K562 (cell line): Measurements from ENCODE around the gene C1R. TPM values are rescaled to one million over a fixed set of nuclear protein-coding genes. Genes with fewer than 3 reads are reported as not detected.

ENCODE experiments used
- ARID2 ChIP-seq: fragments of 450-650 bp; IDR thresholded peaks from 2 replicates; pipeline ENCODE4 v1.6.1; 2017; ENCODE audit warnings: antibody characterized with exemption, mild to moderate bottlenecking
- CXXC5 ChIP-seq: fragments of 250-450 bp; sonication (Bioruptor Pico); IDR thresholded peaks from 2 replicates; pipeline ENCODE4 v1.8.0; 2022; ENCODE audit warnings: inconsistent platforms, mild to moderate bottlenecking, moderate library complexity
- ETV1 ChIP-seq: fragments of 450-650 bp; conservative IDR thresholded peaks from 2 replicates; pipeline ENCODE4 v1.6.1; 2016; ENCODE audit warnings: missing genetic modification characterization, control low read depth, low read depth, missing compliant biosample characterization
- GATA2 ChIP-seq: sonication (generic); formaldehyde crosslinking; IDR thresholded peaks from 2 replicates; pipeline ENCODE4 v1.4.0; 2020; ENCODE audit warnings: mild to moderate bottlenecking, missing genetic modification reagents
- JUND ChIP-seq, 2 experiments: IDR thresholded peaks; 2 replicates in 1 of 2; 3 replicates in 1 of 2; pipeline ENCODE4 v1.6.1; 2011; ENCODE audit warnings: borderline replicate concordance in 2 of 2, low read depth in 2 of 2, low read length in 2 of 2, improper control_type of control experiment in 1 of 2, missing biosample characterization in 1 of 2, missing genetic modification characterization in 1 of 2, missing genetic modification reagents in 1 of 2
- KLF6 ChIP-seq: fragments of 250-450 bp; sonication (Bioruptor Pico); IDR thresholded peaks from 2 replicates; pipeline ENCODE4 v1.4.0; 2020; ENCODE audit warnings: mild to moderate bottlenecking, moderate library complexity, borderline replicate concordance
- MYC ChIP-seq, 2 experiments: fragments of 250-450 bp in 1 of 2; sonication (Bioruptor Pico) in 1 of 2; IDR thresholded peaks; 2 replicates each; pipeline versions ENCODE4 v1.5.1 to v1.6.1; 2012 to 2021; ENCODE audit warnings: low read depth in 2 of 2, borderline replicate concordance in 1 of 2, improper control_type of control experiment in 1 of 2, low read length in 1 of 2, mild to moderate bottlenecking in 1 of 2, moderate library complexity in 1 of 2
- MYNN ChIP-seq, 2 experiments: sonication (generic); formaldehyde crosslinking in 1 of 2; IDR thresholded peaks; 2 replicates each; pipeline versions ENCODE4 v1.5.0 to v1.6.1; 2016 to 2020; ENCODE audit warnings: antibody characterized with exemption in 1 of 2, missing genetic modification reagents in 1 of 2
- SMAD3 ChIP-seq: fragments of 450-650 bp; formaldehyde crosslinking; conservative IDR thresholded peaks from 2 replicates; pipeline ENCODE4 v1.4.0; 2020; ENCODE audit warnings: mild to moderate bottlenecking
- SNRNP70 ChIP-seq: fragments of 200-400 bp; formaldehyde crosslinking; optimal IDR thresholded peaks from 2 replicates; pipeline ENCODE3; 2017; ENCODE audit warnings: low read depth, low read length
- TAF15 ChIP-seq: fragments of 200-400 bp; formaldehyde crosslinking; IDR thresholded peaks from 2 replicates; pipeline ENCODE4 v1.6.1; 2017; ENCODE audit warnings: mild to moderate bottlenecking, low read depth, low read length, moderate library complexity
- TEAD4 ChIP-seq, 2 experiments: sonication (generic) in 1 of 2; formaldehyde crosslinking in 1 of 2; IDR thresholded peaks; 2 replicates each; pipeline versions ENCODE4 v1.6.1 to v1.8.0; 2012 to 2022; ENCODE audit warnings: borderline replicate concordance in 1 of 2, inconsistent platforms in 1 of 2, low read length in 1 of 2, mild to moderate bottlenecking in 1 of 2, missing genetic modification reagents in 1 of 2
- polyA plus RNA-seq, 8 experiments: library from polyadenylated mRNA; depleted of rRNA in 4 of 8; stranded (reverse) in 5 of 8; unstranded in 3 of 8; fragments of >200 nt; fragmentation: Nextera tagmentation in 2 of 8; fragmentation: Illumina TruSeq in 1 of 8; extraction: Ambion mirVana in 2 of 8; extraction: Trizol in 1 of 8; gene quantifications; 2 replicates each; pipeline versions ENCODE4 v1.2.1 to v1.2.3, GENCODE V29; 2011 to 2014; ENCODE audit warnings: inconsistent platforms in 1 of 8, missing spikeins in 1 of 8
- total RNA-seq, 7 experiments: library from RNA; depleted of rRNA in 6 of 7; stranded (reverse); fragments of >200 nt in 6 of 7; fragmentation: Illumina TruSeq in 2 of 7; extraction: Trizol in 2 of 7; gene quantifications; 2 replicates each; pipeline versions ENCODE4 v1.2.1 to v1.2.3, GENCODE V29; 2011 to 2021; ENCODE audit warnings: low replicate concordance in 1 of 7
- TF ChIP-seq, protein P1 (sequence below): fragments of 250-450 bp; sonication (Bioruptor Pico); IDR thresholded peaks from 2 replicates; pipeline ENCODE4 v1.5.0; 2020; ENCODE audit warnings: mild to moderate bottlenecking
- TF ChIP-seq, protein P2 (sequence below): sonication (generic); formaldehyde crosslinking; IDR thresholded peaks from 2 replicates; pipeline ENCODE4 v1.8.0; 2022; ENCODE audit warnings: mild to moderate bottlenecking, missing genetic modification reagents
- TF ChIP-seq, protein P3 (sequence below): fragments of 250-450 bp; sonication (Bioruptor Pico); IDR thresholded peaks from 2 replicates; pipeline ENCODE4 v1.5.0; 2022; ENCODE audit warnings: mild to moderate bottlenecking
- TF ChIP-seq, protein P4 (sequence below): fragments of 450-650 bp; IDR thresholded peaks from 2 replicates; pipeline ENCODE4 v1.6.1; 2017; ENCODE audit warnings: antibody characterized with exemption, mild to moderate bottlenecking

Gene C1R
- total and polyA plus RNA-seq, 9 of the 15 experiments (the other 6 are each of a cell fraction or from before 2014, with no cell fraction given): 0.07 to 1.0 (median 0.33) TPM; not detected in 1

DNA sequence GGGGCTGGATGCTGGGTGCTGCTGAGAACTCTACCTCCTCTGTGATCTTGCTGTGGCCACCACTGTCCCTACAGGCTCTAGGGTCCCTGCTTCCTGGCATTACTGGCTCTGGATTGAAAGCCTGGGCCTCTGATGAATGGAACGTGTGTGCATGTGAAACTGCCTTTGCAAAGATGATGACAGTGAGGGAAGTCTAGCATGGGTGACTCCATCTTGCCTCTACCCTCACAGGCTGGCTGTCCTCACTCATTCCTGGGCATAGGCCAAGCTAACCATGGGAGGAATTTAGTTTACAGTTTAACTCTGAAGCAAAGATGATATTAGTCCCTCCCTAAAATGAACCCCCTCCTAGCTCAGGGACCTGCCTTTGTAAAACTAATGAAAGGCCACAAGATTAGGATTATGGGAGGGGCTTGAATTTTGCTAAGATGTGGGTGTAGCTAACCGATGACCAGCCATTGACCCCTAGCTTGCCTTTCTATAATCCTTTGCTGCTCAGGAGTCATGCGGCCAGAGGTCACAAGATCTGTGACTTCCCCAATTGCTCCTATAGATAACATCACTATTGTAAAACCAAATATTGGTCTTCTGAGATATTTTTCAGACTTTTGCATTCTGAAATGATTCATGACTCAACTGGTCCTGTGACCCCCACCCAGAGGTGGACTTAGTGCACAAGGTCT, 33.9 kb downstream of the C1R start (continued):
- TF ChIP-seq MYC (IDR thresholded peaks at IDR 0.05; ENCODE audit: low read depth, low read length) (no peak), MYC (CRISPR knock-in tag; IDR thresholded peaks at IDR 0.05; ENCODE audit: borderline replicate concordance, low read depth) (peak; percentile 86), ETV1 (peak; percentile 53), TEAD4 (IDR thresholded peaks at IDR 0.05; ENCODE audit: low read length) (no peak), TEAD4 (CRISPR knock-in tag; IDR thresholded peaks at IDR 0.05; ENCODE audit: borderline replicate concordance) (no peak), ARID2 (no peak), SMAD3 (CRISPR knock-in tag) (peak; percentile 91), TAF15 (no peak), KLF6 (CRISPR knock-in tag) (peak; percentile 94), CXXC5 (CRISPR knock-in tag) (peak; percentile 64), SNRNP70 (no peak), JUND (IDR thresholded peaks at IDR 0.05; ENCODE audit: borderline replicate concordance, low read depth, low read length) (no peak), JUND (tag; IDR thresholded peaks at IDR 0.05; ENCODE audit: borderline replicate concordance, low read depth, low read length) (no peak), MYNN (IDR thresholded peaks at IDR 0.05) (no peak), MYNN (CRISPR knock-in tag; IDR thresholded peaks at IDR 0.05) (no peak), GATA2 (CRISPR knock-in tag) (no peak)
- TF ChIP-seq, protein P1, sequence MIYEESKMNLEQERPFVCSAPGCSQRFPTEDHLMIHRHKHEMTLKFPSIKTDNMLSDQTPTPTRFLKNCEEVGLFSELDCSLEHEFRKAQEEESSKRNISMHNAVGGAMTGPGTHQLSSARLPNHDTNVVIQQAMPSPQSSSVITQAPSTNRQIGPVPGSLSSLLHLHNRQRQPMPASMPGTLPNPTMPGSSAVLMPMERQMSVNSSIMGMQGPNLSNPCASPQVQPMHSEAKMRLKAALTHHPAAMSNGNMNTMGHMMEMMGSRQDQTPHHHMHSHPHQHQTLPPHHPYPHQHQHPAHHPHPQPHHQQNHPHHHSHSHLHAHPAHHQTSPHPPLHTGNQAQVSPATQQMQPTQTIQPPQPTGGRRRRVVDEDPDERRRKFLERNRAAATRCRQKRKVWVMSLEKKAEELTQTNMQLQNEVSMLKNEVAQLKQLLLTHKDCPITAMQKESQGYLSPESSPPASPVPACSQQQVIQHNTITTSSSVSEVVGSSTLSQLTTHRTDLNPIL (CRISPR knock-in tag): peak; percentile 84
- TF ChIP-seq, protein P2, sequence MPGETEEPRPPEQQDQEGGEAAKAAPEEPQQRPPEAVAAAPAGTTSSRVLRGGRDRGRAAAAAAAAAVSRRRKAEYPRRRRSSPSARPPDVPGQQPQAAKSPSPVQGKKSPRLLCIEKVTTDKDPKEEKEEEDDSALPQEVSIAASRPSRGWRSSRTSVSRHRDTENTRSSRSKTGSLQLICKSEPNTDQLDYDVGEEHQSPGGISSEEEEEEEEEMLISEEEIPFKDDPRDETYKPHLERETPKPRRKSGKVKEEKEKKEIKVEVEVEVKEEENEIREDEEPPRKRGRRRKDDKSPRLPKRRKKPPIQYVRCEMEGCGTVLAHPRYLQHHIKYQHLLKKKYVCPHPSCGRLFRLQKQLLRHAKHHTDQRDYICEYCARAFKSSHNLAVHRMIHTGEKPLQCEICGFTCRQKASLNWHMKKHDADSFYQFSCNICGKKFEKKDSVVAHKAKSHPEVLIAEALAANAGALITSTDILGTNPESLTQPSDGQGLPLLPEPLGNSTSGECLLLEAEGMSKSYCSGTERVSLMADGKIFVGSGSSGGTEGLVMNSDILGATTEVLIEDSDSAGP (CRISPR knock-in tag): no peak
- TF ChIP-seq, protein P3, sequence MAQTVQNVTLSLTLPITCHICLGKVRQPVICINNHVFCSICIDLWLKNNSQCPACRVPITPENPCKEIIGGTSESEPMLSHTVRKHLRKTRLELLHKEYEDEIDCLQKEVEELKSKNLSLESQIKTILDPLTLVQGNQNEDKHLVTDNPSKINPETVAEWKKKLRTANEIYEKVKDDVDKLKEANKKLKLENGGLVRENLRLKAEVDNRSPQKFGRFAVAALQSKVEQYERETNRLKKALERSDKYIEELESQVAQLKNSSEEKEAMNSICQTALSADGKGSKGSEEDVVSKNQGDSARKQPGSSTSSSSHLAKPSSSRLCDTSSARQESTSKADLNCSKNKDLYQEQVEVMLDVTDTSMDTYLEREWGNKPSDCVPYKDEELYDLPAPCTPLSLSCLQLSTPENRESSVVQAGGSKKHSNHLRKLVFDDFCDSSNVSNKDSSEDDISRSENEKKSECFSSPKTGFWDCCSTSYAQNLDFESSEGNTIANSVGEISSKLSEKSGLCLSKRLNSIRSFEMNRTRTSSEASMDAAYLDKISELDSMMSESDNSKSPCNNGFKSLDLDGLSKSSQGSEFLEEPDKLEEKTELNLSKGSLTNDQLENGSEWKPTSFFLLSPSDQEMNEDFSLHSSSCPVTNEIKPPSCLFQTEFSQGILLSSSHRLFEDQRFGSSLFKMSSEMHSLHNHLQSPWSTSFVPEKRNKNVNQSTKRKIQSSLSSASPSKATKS: peak; percentile 82
- TF ChIP-seq, protein P4, sequence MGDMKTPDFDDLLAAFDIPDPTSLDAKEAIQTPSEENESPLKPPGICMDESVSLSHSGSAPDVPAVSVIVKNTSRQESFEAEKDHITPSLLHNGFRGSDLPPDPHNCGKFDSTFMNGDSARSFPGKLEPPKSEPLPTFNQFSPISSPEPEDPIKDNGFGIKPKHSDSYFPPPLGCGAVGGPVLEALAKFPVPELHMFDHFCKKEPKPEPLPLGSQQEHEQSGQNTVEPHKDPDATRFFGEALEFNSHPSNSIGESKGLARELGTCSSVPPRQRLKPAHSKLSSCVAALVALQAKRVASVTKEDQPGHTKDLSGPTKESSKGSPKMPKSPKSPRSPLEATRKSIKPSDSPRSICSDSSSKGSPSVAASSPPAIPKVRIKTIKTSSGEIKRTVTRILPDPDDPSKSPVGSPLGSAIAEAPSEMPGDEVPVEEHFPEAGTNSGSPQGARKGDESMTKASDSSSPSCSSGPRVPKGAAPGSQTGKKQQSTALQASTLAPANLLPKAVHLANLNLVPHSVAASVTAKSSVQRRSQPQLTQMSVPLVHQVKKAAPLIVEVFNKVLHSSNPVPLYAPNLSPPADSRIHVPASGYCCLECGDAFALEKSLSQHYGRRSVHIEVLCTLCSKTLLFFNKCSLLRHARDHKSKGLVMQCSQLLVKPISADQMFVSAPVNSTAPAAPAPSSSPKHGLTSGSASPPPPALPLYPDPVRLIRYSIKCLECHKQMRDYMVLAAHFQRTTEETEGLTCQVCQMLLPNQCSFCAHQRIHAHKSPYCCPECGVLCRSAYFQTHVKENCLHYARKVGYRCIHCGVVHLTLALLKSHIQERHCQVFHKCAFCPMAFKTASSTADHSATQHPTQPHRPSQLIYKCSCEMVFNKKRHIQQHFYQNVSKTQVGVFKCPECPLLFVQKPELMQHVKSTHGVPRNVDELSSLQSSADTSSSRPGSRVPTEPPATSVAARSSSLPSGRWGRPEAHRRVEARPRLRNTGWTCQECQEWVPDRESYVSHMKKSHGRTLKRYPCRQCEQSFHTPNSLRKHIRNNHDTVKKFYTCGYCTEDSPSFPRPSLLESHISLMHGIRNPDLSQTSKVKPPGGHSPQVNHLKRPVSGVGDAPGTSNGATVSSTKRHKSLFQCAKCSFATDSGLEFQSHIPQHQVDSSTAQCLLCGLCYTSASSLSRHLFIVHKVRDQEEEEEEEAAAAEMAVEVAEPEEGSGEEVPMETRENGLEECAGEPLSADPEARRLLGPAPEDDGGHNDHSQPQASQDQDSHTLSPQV: peak; percentile 91
